Measurements from ENCODE around the gene HEMK1. TPM values are rescaled to one million over a fixed set of nuclear protein-coding genes. Genes with fewer than 3 reads are reported as not detected.

Gene HEMK1
- total and polyA plus RNA-seq, 2 of the 8 experiments (the other 6 are each of a cell fraction or from before 2014, with no cell fraction given) = 9.7 to 10.6 TPM

- Histone ChIP-seq H3K79me2 (ENCODE audit: control insufficient read depth in 1 of 2, insufficient read depth in 2 of 2, low read length in 2 of 2) (no peaks in the 10 kb centered on the region), H2BK15ac (ENCODE audit: low read length) (no peak overlapping the region), H2AK5ac (ENCODE audit: low read depth, low read length) (no peak overlapping the region), H4K20me1 (replicated peaks in 1 of 2; ENCODE audit: control insufficient read depth in 1 of 2, insufficient read depth in 2 of 2, low read length in 2 of 2) (peaks cover 3% of the 10 kb centered on the region in 2 experiments), H3K27ac (ENCODE audit: low read depth, low read length) (no peak overlapping the region), H3K56ac (replicated peaks; ENCODE audit: insufficient read length, low read depth, low read length) (no peak overlapping the region), H3K23me2 (ENCODE audit: low read depth, low read length) (no peaks in the 10 kb centered on the region), H4K5ac (ENCODE audit: insufficient read length, low read depth, low read length) (no peak overlapping the region), H3K18ac (ENCODE audit: extremely low read depth, low read length) (no peak overlapping the region), H3K9ac (replicated peaks in 1 of 4; ENCODE audit: extremely low read depth in 1 of 4, low read depth in 3 of 4, low read length in 3 of 4) (no peak overlapping the region), H2BK12ac (ENCODE audit: low read depth, low read length) (no peak overlapping the region), H4K8ac (ENCODE audit: extremely low read depth, insufficient read depth, low read length) (no peak overlapping the region), H3K4ac (replicated peaks; ENCODE audit: insufficient read length, low read depth, low read length) (no peak overlapping the region), H3K4me2 (ENCODE audit: insufficient read depth in 1 of 2, low read depth in 2 of 2, low read length in 2 of 2) (no peak overlapping the region), H3K14ac (ENCODE audit: insufficient read length) (no peak overlapping the region), H2BK5ac (ENCODE audit: low read depth, low read length) (no peak overlapping the region), H3K4me1 (replicated peaks in 1 of 4; ENCODE audit: control insufficient read depth in 3 of 4, insufficient read depth in 4 of 4, low read length in 3 of 4) (no peaks in the 10 kb centered on the region), H3K4me3 (ENCODE audit: extremely low read depth in 1 of 4, insufficient read depth in 2 of 4, low read depth in 3 of 4, low read length in 4 of 4) (no peak overlapping the region), H3K27me3 (replicated peaks in 1 of 4; ENCODE audit: control insufficient read depth in 3 of 4, extremely low read depth in 1 of 4, insufficient read depth in 3 of 4, low read length in 3 of 4) (peaks cover 0 to 2% (median 0%) of the 10 kb centered on the region in 4 experiments; a peak in 1 of 7 replicates), H2BK120ac (replicated peaks; ENCODE audit: low read depth, low read length) (no peak overlapping the region), H2BK20ac (ENCODE audit: low read length) (no peak overlapping the region), H3K9me3 (ENCODE audit: insufficient read depth in 2 of 2, low read depth in 1 of 2, low read length in 1 of 2) (no peaks in the 10 kb centered on the region), H2AFZ (ENCODE audit: low read length) (no peak overlapping the region), H3K36me3 (ENCODE audit: control insufficient read depth in 2 of 4, insufficient read depth in 4 of 4, low read length in 3 of 4) (no peaks in the 10 kb centered on the region), H3K23ac (ENCODE audit: insufficient read length) (no peak overlapping the region), H4K91ac (replicated peaks; ENCODE audit: insufficient read length, low read length) (no peak overlapping the region), H3K79me1 (ENCODE audit: low read depth, low read length) (no peaks in the 10 kb centered on the region)
- DNase-seq (ENCODE audit: low read depth in 1 of 2, low spot score in 2 of 2) (no peak), FAIRE-seq (no peak)
- ChIA-PET CTCF (ENCODE audit: partially characterized antibody) (interaction anchor here (1.3 to 50.4 kb wide), 5 partner anchors 11 to 256 kb away, joined by 4 to 1262 read pairs (median 233); partner anchors contain the start of genes C3orf18, DOCK3, HEMK1 and MAPKAPK3), POLR2A (ENCODE audit: partially characterized antibody) (no interaction called here)
- 60% methylated on average over 4 of the region's 4 CpGs; no CpG with 5 or more reads in 1 of the 2 experiments for WGBS, 2 experiments (ENCODE audit: extremely low coverage in 1 of 2, insufficient coverage in 1 of 2, insufficient read length in 1 of 2, insufficient replicate concordance in 2 of 2, low coverage in 1 of 2, low lambda C conversion rate in 2 of 2, missing lambda C conversion rate in 1 of 2)
- no peak for TF ChIP-seq E2F6 (IDR thresholded peaks at IDR 0.05)
- no peak for TF ChIP-seq TEAD4 (IDR thresholded peaks at IDR 0.05; ENCODE audit: low read depth, low read length)
Observed at GRCh38 chr3:50603261-50604109, 34.2 kb downstream of the HEMK1 start.
